ENCODE results near the gene COX20. TPM values are rescaled to one million over a fixed set of nuclear protein-coding genes. Genes with fewer than 3 reads are reported as not detected.
A peak's percentile ranks its signal among the peaks of the same experiment; 100 is the strongest.

The COX20 gene
- total and polyA plus RNA-seq, 2 of the 13 experiments (the other 11 are each of a cell fraction or from before 2014, with no cell fraction given), result 34.4 to 95.8 TPM

GRCh38 chr1:244864253-244865027, 29.0 kb downstream of the COX20 start, which contains the start of gene HNRNPU (continued):
- TF ChIP-seq IRF2 (CRISPR knock-in tag; IDR thresholded peaks at IDR 0.05), result peak; percentile 83
- TF ChIP-seq, protein P1, sequence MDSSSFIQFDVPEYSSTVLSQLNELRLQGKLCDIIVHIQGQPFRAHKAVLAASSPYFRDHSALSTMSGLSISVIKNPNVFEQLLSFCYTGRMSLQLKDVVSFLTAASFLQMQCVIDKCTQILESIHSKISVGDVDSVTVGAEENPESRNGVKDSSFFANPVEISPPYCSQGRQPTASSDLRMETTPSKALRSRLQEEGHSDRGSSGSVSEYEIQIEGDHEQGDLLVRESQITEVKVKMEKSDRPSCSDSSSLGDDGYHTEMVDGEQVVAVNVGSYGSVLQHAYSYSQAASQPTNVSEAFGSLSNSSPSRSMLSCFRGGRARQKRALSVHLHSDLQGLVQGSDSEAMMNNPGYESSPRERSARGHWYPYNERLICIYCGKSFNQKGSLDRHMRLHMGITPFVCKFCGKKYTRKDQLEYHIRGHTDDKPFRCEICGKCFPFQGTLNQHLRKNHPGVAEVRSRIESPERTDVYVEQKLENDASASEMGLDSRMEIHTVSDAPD (CRISPR knock-in tag; IDR thresholded peaks at IDR 0.05), result 0 out of 2 replicates have a peak, but pooled peaks have one; percentile 69
- TF ChIP-seq MAFF (IDR thresholded peaks at IDR 0.05; ENCODE audit: low read depth, low read length), result no peak
- no peak for TF ChIP-seq ZSCAN20 (CRISPR knock-in tag; IDR thresholded peaks at IDR 0.05; ENCODE audit: borderline replicate concordance)
- TF ChIP-seq, protein P2, sequence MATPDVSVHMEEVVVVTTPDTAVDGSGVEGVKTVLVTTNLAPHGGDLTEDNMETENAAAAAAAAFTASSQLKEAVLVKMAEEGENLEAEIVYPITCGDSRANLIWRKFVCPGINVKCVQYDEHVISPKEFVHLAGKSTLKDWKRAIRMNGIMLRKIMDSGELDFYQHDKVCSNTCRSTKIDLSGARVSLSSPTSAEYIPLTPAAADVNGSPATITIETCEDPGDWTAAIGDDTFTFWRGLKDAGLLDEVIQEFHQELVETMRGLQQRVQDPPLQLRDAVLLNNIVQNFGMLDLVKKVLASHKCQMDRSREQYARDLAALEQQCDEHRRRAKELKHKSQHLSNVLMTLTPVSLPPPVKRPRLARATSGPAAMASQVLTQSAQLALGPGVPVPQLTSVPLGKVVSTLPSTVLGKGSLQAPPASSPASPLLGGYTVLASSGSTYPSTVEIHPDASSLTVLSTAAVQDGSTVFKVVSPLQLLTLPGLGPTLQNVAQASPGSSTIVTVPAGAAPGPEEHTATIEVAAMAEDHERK (CRISPR knock-in tag; IDR thresholded peaks at IDR 0.05; ENCODE audit: low read depth), result peak; percentile 97
- peak; percentile 63; the same call in 1 of the 2 replicates for TF ChIP-seq TGIF2 (CRISPR knock-in tag; IDR thresholded peaks at IDR 0.05)
- TF ChIP-seq HNRNPH1 (optimal IDR thresholded peaks at IDR 0.05; ENCODE audit: low read depth, low read length), result no peak
- TF ChIP-seq ZFY (CRISPR knock-in tag; IDR thresholded peaks at IDR 0.05), result peak; percentile 67
- TF ChIP-seq RAD51 (IDR thresholded peaks at IDR 0.05; ENCODE audit: borderline replicate concordance), result no peak
- TF ChIP-seq ZNF788 (CRISPR knock-in tag; IDR thresholded peaks at IDR 0.05; ENCODE audit: borderline replicate concordance), result peak; percentile 86; the same call in 1 of the 2 replicates
- peak; percentile 35; the same call in 1 of the 2 replicates for TF ChIP-seq ZFP82 (CRISPR knock-in tag; IDR thresholded peaks at IDR 0.05; ENCODE audit: borderline replicate concordance)
- peak; percentile 43 for TF ChIP-seq ISL2 (CRISPR knock-in tag; IDR thresholded peaks at IDR 0.05)
- TF ChIP-seq HOXA9 (CRISPR knock-in tag; IDR thresholded peaks at IDR 0.05; ENCODE audit: borderline replicate concordance), result no peak
- TF ChIP-seq SRF (IDR thresholded peaks at IDR 0.05; ENCODE audit: low read depth, low read length), result no peak
- 0 out of 2 replicates have a peak, but pooled peaks have one; percentile 23 for TF ChIP-seq ZNF17 (CRISPR knock-in tag; IDR thresholded peaks at IDR 0.05)
- no peak for TF ChIP-seq FOXP1 (IDR thresholded peaks at IDR 0.05)
- peak; percentile 48; the same call in 1 of the 2 replicates for TF ChIP-seq FOXP1 (CRISPR knock-in tag; IDR thresholded peaks at IDR 0.05)
- peak; percentile 21; the same call in 1 of the 2 replicates for TF ChIP-seq ZNF354B (CRISPR knock-in tag; IDR thresholded peaks at IDR 0.05)
- TF ChIP-seq ZNF362 (CRISPR knock-in tag; IDR thresholded peaks at IDR 0.05; ENCODE audit: borderline replicate concordance), result no peak
- TF ChIP-seq ZIK1 (CRISPR knock-in tag; IDR thresholded peaks at IDR 0.05; ENCODE audit: borderline replicate concordance, low read depth), result peak; percentile 79; the same call in 1 of the 2 replicates
- no peak for TF ChIP-seq MAFK (conservative IDR thresholded peaks at IDR 0.05 in 1 of 2, IDR thresholded peaks at IDR 0.05 in 1 of 2; ENCODE audit: low read length in 2 of 2)
- peak; percentile 60 for TF ChIP-seq FOXA3 (CRISPR knock-in tag; IDR thresholded peaks at IDR 0.05)
- peak; percentile 30 for TF ChIP-seq CBX1 (IDR thresholded peaks at IDR 0.05; ENCODE audit: low read depth)
- TF ChIP-seq RFX3 (CRISPR knock-in tag; IDR thresholded peaks at IDR 0.05), result no peak

Measured in HepG2 (cell line).